ENCODE measurements around the gene LRRC45. TPM values are rescaled to one million over a fixed set of nuclear protein-coding genes. Genes with fewer than 3 reads are reported as not detected.
A peak's percentile ranks its signal among the peaks of the same experiment; 100 is the strongest.

LRRC45 gene
- total RNA-seq, 1 donor from 2014 or later = 29.4 TPM

DNA sequence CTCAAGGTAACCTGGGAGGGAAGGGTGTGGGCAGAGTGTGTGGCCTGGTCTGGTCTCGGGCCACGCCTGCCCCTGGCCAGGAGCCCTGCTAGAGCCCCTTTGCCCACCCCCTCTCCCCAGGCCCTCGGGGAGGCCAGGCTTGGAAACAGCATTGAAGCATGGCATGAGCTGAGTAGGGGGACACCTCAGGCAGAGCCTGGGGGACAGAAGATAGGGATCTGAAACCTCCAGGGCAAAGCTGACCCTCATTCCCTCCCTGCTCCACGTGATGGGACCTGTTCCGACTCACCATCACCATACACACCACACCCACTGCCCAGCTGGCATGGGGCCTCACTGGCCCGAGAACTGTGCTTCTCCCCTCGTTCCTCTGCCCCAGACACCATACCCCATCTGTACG, 26.0 kb downstream of the LRRC45 start:
- TF ChIP-seq, protein P1, sequence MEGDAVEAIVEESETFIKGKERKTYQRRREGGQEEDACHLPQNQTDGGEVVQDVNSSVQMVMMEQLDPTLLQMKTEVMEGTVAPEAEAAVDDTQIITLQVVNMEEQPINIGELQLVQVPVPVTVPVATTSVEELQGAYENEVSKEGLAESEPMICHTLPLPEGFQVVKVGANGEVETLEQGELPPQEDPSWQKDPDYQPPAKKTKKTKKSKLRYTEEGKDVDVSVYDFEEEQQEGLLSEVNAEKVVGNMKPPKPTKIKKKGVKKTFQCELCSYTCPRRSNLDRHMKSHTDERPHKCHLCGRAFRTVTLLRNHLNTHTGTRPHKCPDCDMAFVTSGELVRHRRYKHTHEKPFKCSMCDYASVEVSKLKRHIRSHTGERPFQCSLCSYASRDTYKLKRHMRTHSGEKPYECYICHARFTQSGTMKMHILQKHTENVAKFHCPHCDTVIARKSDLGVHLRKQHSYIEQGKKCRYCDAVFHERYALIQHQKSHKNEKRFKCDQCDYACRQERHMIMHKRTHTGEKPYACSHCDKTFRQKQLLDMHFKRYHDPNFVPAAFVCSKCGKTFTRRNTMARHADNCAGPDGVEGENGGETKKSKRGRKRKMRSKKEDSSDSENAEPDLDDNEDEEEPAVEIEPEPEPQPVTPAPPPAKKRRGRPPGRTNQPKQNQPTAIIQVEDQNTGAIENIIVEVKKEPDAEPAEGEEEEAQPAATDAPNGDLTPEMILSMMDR (conservative IDR thresholded peaks at IDR 0.05) = no peak
- DNase-seq (ENCODE audit: extremely low spot score, unreplicated experiment) = no peak
- H3K4me3 Mint-ChIP-seq = peak overlapping the region; percentile 67

GRCh38 chr17:82049521-82049971, 26.4 kb downstream of the LRRC45 start:
- H3K27ac Mint-ChIP-seq = no peak overlapping the region
- no peak overlapping the region for H3K4me3 Mint-ChIP-seq
- DNase-seq (ENCODE audit: extremely low spot score, unreplicated experiment) = no peak
- peaks cover 5% of the 10 kb centered on the region for H3K36me3 Mint-ChIP-seq
- no peaks in the 10 kb centered on the region for H3K9me3 Mint-ChIP-seq
- TF ChIP-seq, protein P1 (conservative IDR thresholded peaks at IDR 0.05) = no peak
- H3K4me1 Mint-ChIP-seq (ENCODE audit: unreplicated experiment) = no peaks in the 10 kb centered on the region
- H3K27me3 Mint-ChIP-seq = no peaks in the 10 kb centered on the region

More for the DNA sequence above, 26.0 kb downstream of the LRRC45 start:
- Mint-ChIP-seq H3K27me3 (no peaks in the 10 kb centered on the region), H3K9me3 (no peaks in the 10 kb centered on the region), H3K4me1 (ENCODE audit: unreplicated experiment) (no peaks in the 10 kb centered on the region), H3K27ac (no peak overlapping the region), H3K36me3 (peaks cover 5% of the 10 kb centered on the region)

DNA sequence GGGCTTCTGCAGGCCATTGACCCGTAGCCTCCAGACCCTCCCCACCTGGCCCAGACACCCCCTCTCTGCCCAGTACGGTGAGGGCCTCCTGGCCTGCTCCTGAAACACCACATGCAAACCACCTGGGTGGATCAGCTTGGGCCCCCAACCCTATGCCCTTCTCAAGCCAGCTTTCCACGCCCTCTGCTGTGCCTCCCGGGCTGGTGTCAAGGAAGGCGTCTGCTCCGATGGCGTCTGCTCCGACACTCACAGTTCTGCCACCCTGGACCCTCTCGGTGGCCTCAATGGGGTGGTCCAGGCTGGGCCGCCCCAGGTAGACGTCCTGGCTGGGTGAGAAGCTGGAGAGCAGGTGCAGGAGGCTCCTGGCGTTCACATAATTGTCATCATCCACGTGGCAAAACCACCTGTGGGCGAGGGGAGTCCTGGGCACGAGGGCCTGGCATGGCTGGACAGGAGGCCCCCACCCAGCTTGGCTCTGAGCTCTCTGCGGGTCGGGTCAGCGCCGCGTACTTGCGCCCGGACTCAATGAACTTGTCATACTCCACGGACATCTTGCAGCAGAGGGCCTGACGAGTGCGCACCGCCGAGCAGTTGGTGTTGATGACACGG, 27.2 kb downstream of the LRRC45 start:
- Mint-ChIP-seq H3K27me3 (no peaks in the 10 kb centered on the region), H3K4me3 (peak overlapping the region; percentile 90), H3K27ac (peak overlapping the region; percentile 77), H3K36me3 (peaks cover 5% of the 10 kb centered on the region), H3K9me3 (no peaks in the 10 kb centered on the region), H3K4me1 (ENCODE audit: unreplicated experiment) (no peaks in the 10 kb centered on the region)
- TF ChIP-seq, protein P1 (conservative IDR thresholded peaks at IDR 0.05) = no peak
- no peak for DNase-seq (ENCODE audit: extremely low spot score, unreplicated experiment)

DNA sequence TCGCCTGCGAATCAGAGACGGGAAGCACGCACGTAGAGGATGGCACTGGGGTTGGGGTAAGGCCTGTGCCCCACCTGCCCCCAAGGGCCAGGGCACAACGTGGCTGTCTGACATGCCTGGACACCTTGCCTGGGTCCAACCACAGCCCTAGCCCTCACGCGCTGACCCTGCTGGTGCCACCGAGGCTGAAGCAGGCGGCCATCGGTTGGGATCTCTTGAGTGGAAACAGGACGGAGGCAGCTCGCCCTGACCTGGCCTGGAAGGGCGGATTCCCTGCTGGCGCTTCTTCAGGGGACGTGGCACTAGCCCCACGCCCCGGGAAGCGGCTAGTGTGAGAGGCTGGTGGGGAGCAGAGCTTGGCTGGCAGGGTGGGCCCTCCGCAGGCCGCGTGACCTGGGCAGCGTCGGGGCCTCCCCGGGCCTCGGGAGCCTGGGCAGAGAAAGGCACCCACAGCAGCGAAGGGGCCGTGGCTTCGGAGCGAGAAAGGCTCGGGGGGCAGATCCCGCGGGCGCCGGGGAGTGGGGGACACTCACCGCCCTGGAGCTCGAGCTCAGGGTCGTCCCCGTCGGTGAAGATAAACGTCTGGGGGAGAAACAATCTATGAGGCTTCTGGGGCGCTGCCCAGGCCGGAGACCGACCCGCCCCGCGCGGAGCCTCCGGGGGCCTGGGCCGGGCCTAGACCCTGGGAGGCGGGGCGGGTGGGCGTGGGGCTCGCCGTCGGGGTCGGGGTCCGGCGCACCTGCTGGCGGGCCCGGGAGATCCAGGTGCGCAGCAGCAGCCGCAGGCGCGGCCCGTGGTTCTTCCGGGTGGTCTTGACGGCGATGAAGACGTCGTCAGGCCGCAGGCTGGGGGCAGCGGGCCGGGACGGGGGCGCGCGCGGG, 27.9 kb downstream of the LRRC45 start:
- no peaks in the 10 kb centered on the region for H3K9me3 Mint-ChIP-seq
- peak overlapping the region; percentile 77 for H3K27ac Mint-ChIP-seq
- no peak for DNase-seq (ENCODE audit: extremely low spot score, unreplicated experiment)

DNA sequence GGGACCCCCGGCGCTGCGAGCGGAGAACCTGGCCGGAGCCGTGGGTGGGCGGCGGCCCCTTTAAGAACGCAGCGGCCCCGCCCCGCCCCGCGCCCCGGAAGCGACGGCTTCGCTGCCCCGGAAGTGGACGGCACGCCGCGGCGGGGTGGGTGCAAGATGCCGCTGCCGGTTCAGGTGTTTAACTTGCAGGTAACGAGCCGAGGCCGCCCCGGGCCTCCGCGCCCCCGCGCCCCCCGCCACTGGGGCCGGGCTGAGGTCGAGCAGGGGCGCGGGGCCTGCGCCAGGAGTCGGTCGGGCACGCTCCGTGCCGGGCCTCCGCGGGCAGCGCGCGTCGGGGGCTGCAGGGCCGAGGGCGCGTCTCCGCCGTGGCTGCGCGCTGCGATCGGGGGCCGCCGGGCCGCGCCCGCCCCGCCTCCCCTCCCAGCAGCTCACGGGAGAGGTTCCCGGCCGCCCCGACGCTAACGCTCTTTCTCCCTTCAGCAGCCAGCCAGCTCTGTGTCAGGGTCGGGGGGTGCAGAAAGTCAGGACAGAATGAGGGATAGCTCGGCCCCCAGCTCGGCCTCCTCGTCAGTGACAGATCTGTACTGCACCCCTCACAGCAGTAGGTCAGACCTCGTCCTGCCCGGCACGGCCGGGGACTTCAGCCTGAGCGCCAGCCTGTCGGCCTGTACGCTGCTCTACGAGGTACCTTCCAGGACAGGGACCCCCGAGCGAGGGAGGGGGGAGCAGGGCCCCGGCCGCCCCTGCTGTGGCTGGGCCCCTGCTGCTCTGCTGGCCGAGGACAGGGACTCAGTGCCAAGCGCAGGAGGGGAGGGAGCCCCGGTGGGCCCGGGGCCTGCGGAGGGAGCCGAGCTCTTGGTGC, 28.9 kb downstream of the LRRC45 start, which contains the start of the genes GPS1 and RFNG:
TSS of gene GPS1 (plus strand) at position 123 of the 862 bp plus-strand sequence. CDS start at position 157, 34 bp downstream.
TSS of gene RFNG (minus strand) at position 36 of the 862 bp plus-strand sequence. CDS start 45 bp downstream, outside the sequence.
- H3K36me3 Mint-ChIP-seq = peaks cover 5% of the 10 kb centered on the region
- H3K9me3 Mint-ChIP-seq = no peaks in the 10 kb centered on the region
- no peak for DNase-seq (ENCODE audit: extremely low spot score, unreplicated experiment)
- peak within 1 kb of the TSS; percentile 90 for H3K4me3 Mint-ChIP-seq
- TF ChIP-seq, protein P1 (conservative IDR thresholded peaks at IDR 0.05) = no peak
- H3K27ac Mint-ChIP-seq = peak within 1 kb of the TSS; percentile 77
- H3K27me3 Mint-ChIP-seq = no peaks in the 10 kb centered on the region
- H3K4me1 Mint-ChIP-seq (ENCODE audit: unreplicated experiment) = no peaks in the 10 kb centered on the region

More for the DNA sequence above, 27.9 kb downstream of the LRRC45 start:
- Mint-ChIP-seq H3K4me3 (peak overlapping the region; percentile 90), H3K36me3 (peaks cover 5% of the 10 kb centered on the region), H3K27me3 (no peaks in the 10 kb centered on the region), H3K4me1 (ENCODE audit: unreplicated experiment) (no peaks in the 10 kb centered on the region)
- TF ChIP-seq, protein P1 (conservative IDR thresholded peaks at IDR 0.05) = no peak
